Lower leg skin (tissue), 3 donors: ENCODE data around the gene ZNF138.

Experiments used
- CTCF ChIP-seq, 3 donors: fragments of 450-650 bp; IDR thresholded peaks; one replicate each; pipeline ENCODE4 v1.5.1; 2016; ENCODE audit warnings: antibody characterized with exemption in 3 of 3, mild to moderate bottlenecking in 3 of 3, moderate library complexity in 2 of 3
- POLR2A ChIP-seq, 2 donors: fragments of 450-650 bp; IDR thresholded peaks; one replicate each; pipeline ENCODE4 v1.6.1; 2016 to 2017; ENCODE audit warnings: antibody characterized with exemption in 2 of 2, mild to moderate bottlenecking in 1 of 2, moderate library complexity in 1 of 2

DNA sequence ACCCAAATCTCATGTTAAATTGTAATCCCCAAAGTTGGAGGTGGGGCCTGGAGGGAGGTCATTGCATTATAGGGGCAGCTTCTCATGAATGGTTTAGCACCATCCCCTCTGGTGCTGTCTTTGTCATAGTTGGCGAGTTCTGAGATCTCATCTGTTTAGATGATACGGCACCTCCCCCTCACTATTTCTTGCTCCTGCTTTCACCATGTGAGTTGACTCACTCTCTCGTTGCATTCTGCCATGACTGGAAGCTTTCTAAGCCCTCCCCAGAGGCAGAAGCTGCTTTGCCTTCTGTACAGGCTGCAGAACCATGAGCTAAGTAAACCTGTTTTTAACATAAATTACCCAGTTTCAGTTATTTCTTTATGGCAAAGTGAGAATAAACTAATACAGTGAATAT lies 18.9 kb upstream of the ZNF138 start:
- TF ChIP-seq POLR2A (IDR thresholded peaks at IDR 0.05) = no peak
- no peak for TF ChIP-seq CTCF (IDR thresholded peaks at IDR 0.05)
